ENCODE results near the gene ANKS1B.

DNA sequence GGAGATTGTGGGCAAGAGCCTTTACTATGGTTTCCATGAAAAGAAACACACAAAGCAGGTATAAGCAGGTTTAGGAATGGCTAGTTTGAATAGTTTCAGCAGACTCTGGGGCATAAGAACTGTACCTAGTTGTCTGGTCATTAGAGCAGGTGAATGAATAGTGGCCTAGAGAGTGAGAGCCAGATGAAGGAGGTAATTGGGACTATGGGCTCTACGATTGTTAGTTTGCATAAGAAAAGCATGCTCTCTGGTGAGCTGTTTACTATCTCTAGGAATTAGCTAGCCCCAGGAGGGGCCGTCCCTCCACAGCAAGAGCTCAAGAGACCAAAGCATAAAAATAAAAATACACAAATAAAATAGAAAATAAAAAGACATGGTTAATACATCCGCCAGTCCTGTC, 734.6 kb downstream of the ANKS1B start:
- TF ChIP-seq GATA2 (IDR thresholded peaks at IDR 0.05; ENCODE audit: low read depth, low read length) (no peak), GATA3 (IDR thresholded peaks at IDR 0.05; ENCODE audit: low read depth, low read length) (no peak)

Measured in SH-SY5Y (cell line).